GM19372 (cell line): ENCODE measurements around the gene MNX1.

Source experiments
- ATAC-seq: cut with Tn5 transposase; IDR thresholded peaks from one replicate; pipeline ENCODE4 v1.9.1; 2021; ENCODE audit warnings: mild to moderate bottlenecking, low read depth, moderate library complexity; ENCODE audit not compliant: unreplicated experiment

MNX1 gene

GRCh38 chr7:157033483-157034473 is 23.3 kb upstream of the MNX1 start:
- ATAC-seq: no peak

GRCh38 chr7:157032644-157033482 is 22.4 kb upstream of the MNX1 start:
- ATAC-seq: no peak

GRCh38 chr7:157032128-157032527 is 21.7 kb upstream of the MNX1 start:
- ATAC-seq: no peak

- no peak for ATAC-seq
These were observed 17.9 kb upstream of the MNX1 start for GRCh38 chr7:157028199-157028903.

GRCh38 chr7:157027568-157028198 is 17.2 kb upstream of the MNX1 start:
- ATAC-seq: no peak

GRCh38 chr7:157024716-157025115 is 14.3 kb upstream of the MNX1 start:
- ATAC-seq: no peak

- no peak for ATAC-seq
These were observed 13.1 kb upstream of the MNX1 start for GRCh38 chr7:157023589-157023905.

GRCh38 chr7:157022681-157023588 is 12.5 kb upstream of the MNX1 start:
- ATAC-seq: no peak

GRCh38 chr7:157021871-157022680 is 11.6 kb upstream of the MNX1 start:
- no peak for ATAC-seq

- no peak for ATAC-seq
These were observed 10.8 kb upstream of the MNX1 start for GRCh38 chr7:157021071-157021870.

- no peak for ATAC-seq
These were observed 10.1 kb upstream of the MNX1 start for GRCh38 chr7:157020514-157021070.

GRCh38 chr7:157019718-157020451 is 9.4 kb upstream of the MNX1 start:
- no peak for ATAC-seq

GRCh38 chr7:157018997-157019608 is 8.6 kb upstream of the MNX1 start:
- no peak for ATAC-seq

GRCh38 chr7:157018328-157018996 is 8.0 kb upstream of the MNX1 start:
- ATAC-seq: no peak

GRCh38 chr7:157017603-157018327 is 7.3 kb upstream of the MNX1 start:
- ATAC-seq: no peak
